HepG2 (cell line): ENCODE measurements around the gene DPCD. TPM values are rescaled to one million over a fixed set of nuclear protein-coding genes. Genes with fewer than 3 reads are reported as not detected.

ENCODE experiments used
- DMAP1 ChIP-seq: IDR thresholded peaks from 2 replicates; pipeline ENCODE4 v1.6.1; 2016
- FUBP1 ChIP-seq: sonication (generic); formaldehyde crosslinking; IDR thresholded peaks from 2 replicates; pipeline ENCODE4 v1.5.1; 2020; ENCODE audit warnings: missing genetic modification reagents, mild to moderate bottlenecking, borderline replicate concordance
- HMG20B ChIP-seq: conservative IDR thresholded peaks from 2 replicates; pipeline ENCODE4 v1.6.1; 2016; ENCODE audit warnings: missing genetic modification reagents, missing compliant biosample characterization
- ISL2 ChIP-seq: sonication (generic); formaldehyde crosslinking; IDR thresholded peaks from 2 replicates; pipeline ENCODE4 v1.5.0; 2020; ENCODE audit warnings: missing genetic modification reagents
- KDM2A ChIP-seq: sonication (generic); formaldehyde crosslinking; IDR thresholded peaks from 2 replicates; pipeline ENCODE4 v1.4.0; 2020; ENCODE audit warnings: low read depth, missing genetic modification reagents, borderline replicate concordance
- KDM4B ChIP-seq: sonication (generic); formaldehyde crosslinking; IDR thresholded peaks from 2 replicates; pipeline ENCODE4 v1.4.0; 2020; ENCODE audit warnings: missing genetic modification reagents
- MED8 ChIP-seq: sonication (generic); formaldehyde crosslinking; IDR thresholded peaks from 2 replicates; pipeline ENCODE4 v1.8.1; 2023; ENCODE audit warnings: mild to moderate bottlenecking, missing genetic modification reagents; ENCODE audit not compliant: insufficient replicate concordance
- MIER3 ChIP-seq: IDR thresholded peaks from 2 replicates; pipeline ENCODE4 v1.6.1; 2016; ENCODE audit warnings: missing compliant biosample characterization, borderline replicate concordance
- PRMT3 ChIP-seq: sonication (generic); formaldehyde crosslinking; IDR thresholded peaks from 2 replicates; pipeline ENCODE4 v1.8.1; 2022; ENCODE audit warnings: low read depth, mild to moderate bottlenecking, moderate library complexity, missing genetic modification reagents, borderline replicate concordance
- SP1 ChIP-seq, 2 experiments: fragments of 450-650 bp in 1 of 2; sonication (generic) in 1 of 2; formaldehyde crosslinking in 1 of 2; IDR thresholded peaks; 2 replicates each; pipeline versions ENCODE4 v1.4.0 to v1.6.1; 2016 to 2020; ENCODE audit warnings: missing genetic modification reagents in 1 of 2
- SP140L ChIP-seq: sonication (generic); formaldehyde crosslinking; IDR thresholded peaks from 2 replicates; pipeline ENCODE4 v1.4.0; 2020; ENCODE audit warnings: missing genetic modification reagents, borderline replicate concordance
- ZNF276 ChIP-seq: sonication (generic); formaldehyde crosslinking; IDR thresholded peaks from 2 replicates; pipeline ENCODE4 v1.4.0; 2020; ENCODE audit warnings: mild to moderate bottlenecking, low read depth, missing genetic modification reagents
- ZNF556 ChIP-seq: sonication (generic); formaldehyde crosslinking; IDR thresholded peaks from 2 replicates; pipeline ENCODE4 v1.4.0; 2020; ENCODE audit warnings: mild to moderate bottlenecking, missing genetic modification reagents, borderline replicate concordance
- ZNF670 ChIP-seq: sonication (generic); formaldehyde crosslinking; IDR thresholded peaks from 2 replicates; pipeline ENCODE4 v1.8.0; 2022; ENCODE audit warnings: mild to moderate bottlenecking, missing genetic modification reagents, borderline replicate concordance
- ZNF747 ChIP-seq: sonication (generic); formaldehyde crosslinking; IDR thresholded peaks from 2 replicates; pipeline ENCODE4 v1.8.1; 2023; ENCODE audit warnings: missing genetic modification reagents, mild to moderate bottlenecking, borderline replicate concordance
- ZNF790 ChIP-seq: sonication (generic); formaldehyde crosslinking; IDR thresholded peaks from 2 replicates; pipeline ENCODE4 v1.8.0; 2022; ENCODE audit warnings: missing genetic modification reagents, mild to moderate bottlenecking, borderline replicate concordance
- ZNF878 ChIP-seq: sonication (generic); formaldehyde crosslinking; IDR thresholded peaks from 2 replicates; pipeline ENCODE4 v1.8.1; 2023; ENCODE audit warnings: mild to moderate bottlenecking, missing genetic modification reagents, moderate library complexity
- ZNF879 ChIP-seq: sonication (generic); formaldehyde crosslinking; IDR thresholded peaks from 2 replicates; pipeline ENCODE4 v1.8.1; 2023; ENCODE audit warnings: missing genetic modification reagents
- polyA plus RNA-seq, 8 experiments: library from polyadenylated mRNA; depleted of rRNA in 3 of 8; stranded (reverse) in 7 of 8; unstranded in 1 of 8; fragments of >200 nt; fragmentation: Illumina TruSeq in 4 of 8; extraction: Trizol in 4 of 8; gene quantifications; 2 replicates each; pipeline versions ENCODE4 v1.2.1 to v1.2.3, GENCODE V29; 2011 to 2016; ENCODE audit warnings: low read depth in 4 of 8, missing spikeins in 1 of 8, mixed read lengths in 1 of 8; ENCODE audit not compliant: insufficient read depth in 1 of 8
- total RNA-seq, 5 experiments: library from RNA; depleted of rRNA; stranded (reverse); fragments of >200 nt; fragmentation: Illumina TruSeq; extraction: Trizol; gene quantifications; 2 replicates each; pipeline ENCODE4 v1.2.3, GENCODE V29; 2016; ENCODE audit warnings: low read depth in 1 of 5
- TF ChIP-seq, protein P1 (sequence below): sonication (generic); formaldehyde crosslinking; IDR thresholded peaks from 2 replicates; pipeline ENCODE4 v1.8.0; 2022; ENCODE audit warnings: missing genetic modification reagents, mild to moderate bottlenecking, borderline replicate concordance
- TF ChIP-seq, protein P2 (sequence below): sonication (generic); formaldehyde crosslinking; conservative IDR thresholded peaks from 2 replicates; pipeline ENCODE4 v1.8.1; 2023; ENCODE audit warnings: missing genetic modification reagents

The DPCD gene
- total and polyA plus RNA-seq, 2 of the 13 experiments (the other 11 are each of a cell fraction or from before 2014, with no cell fraction given) = 25.2 to 27.0 TPM

GRCh38 chr10:101566333-101567164 is 21.6 kb upstream of the DPCD start (continued):
- TF ChIP-seq FUBP1 (CRISPR knock-in tag) (no peak), PRMT3 (CRISPR knock-in tag) (no peak), SP1 (IDR thresholded peaks at IDR 0.05) (no peak), SP1 (CRISPR knock-in tag; IDR thresholded peaks at IDR 0.05) (peak; percentile 44), ZNF556 (CRISPR knock-in tag) (no peak), KDM2A (CRISPR knock-in tag) (peak; percentile 57), ZNF747 (CRISPR knock-in tag) (no peak), ZNF670 (no peak), ISL2 (CRISPR knock-in tag) (no peak), ZNF879 (CRISPR knock-in tag) (no peak), MED8 (CRISPR knock-in tag) (no peak), SP140L (CRISPR knock-in tag) (no peak), KDM4B (CRISPR knock-in tag) (no peak), ZNF790 (no peak), HMG20B (no peak), ZNF276 (CRISPR knock-in tag) (no peak), MIER3 (CRISPR knock-in tag) (no peak), ZNF878 (no peak), DMAP1 (CRISPR knock-in tag) (no peak)
- TF ChIP-seq, protein P1, sequence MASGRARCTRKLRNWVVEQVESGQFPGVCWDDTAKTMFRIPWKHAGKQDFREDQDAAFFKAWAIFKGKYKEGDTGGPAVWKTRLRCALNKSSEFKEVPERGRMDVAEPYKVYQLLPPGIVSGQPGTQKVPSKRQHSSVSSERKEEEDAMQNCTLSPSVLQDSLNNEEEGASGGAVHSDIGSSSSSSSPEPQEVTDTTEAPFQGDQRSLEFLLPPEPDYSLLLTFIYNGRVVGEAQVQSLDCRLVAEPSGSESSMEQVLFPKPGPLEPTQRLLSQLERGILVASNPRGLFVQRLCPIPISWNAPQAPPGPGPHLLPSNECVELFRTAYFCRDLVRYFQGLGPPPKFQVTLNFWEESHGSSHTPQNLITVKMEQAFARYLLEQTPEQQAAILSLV (CRISPR knock-in tag) = no peak
- TF ChIP-seq, protein P2, sequence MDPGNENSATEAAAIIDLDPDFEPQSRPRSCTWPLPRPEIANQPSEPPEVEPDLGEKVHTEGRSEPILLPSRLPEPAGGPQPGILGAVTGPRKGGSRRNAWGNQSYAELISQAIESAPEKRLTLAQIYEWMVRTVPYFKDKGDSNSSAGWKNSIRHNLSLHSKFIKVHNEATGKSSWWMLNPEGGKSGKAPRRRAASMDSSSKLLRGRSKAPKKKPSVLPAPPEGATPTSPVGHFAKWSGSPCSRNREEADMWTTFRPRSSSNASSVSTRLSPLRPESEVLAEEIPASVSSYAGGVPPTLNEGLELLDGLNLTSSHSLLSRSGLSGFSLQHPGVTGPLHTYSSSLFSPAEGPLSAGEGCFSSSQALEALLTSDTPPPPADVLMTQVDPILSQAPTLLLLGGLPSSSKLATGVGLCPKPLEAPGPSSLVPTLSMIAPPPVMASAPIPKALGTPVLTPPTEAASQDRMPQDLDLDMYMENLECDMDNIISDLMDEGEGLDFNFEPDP = no peak
